ENCODE results near the gene C20orf144. TPM values are rescaled to one million over a fixed set of nuclear protein-coding genes. Genes with fewer than 3 reads are reported as not detected.

The C20orf144 gene
- total and polyA plus RNA-seq, 9 of the 15 experiments (the other 6 are each of a cell fraction or from before 2014, with no cell fraction given), result 0.04 to 0.23 (median 0.11) TPM; not detected in 2

DNA sequence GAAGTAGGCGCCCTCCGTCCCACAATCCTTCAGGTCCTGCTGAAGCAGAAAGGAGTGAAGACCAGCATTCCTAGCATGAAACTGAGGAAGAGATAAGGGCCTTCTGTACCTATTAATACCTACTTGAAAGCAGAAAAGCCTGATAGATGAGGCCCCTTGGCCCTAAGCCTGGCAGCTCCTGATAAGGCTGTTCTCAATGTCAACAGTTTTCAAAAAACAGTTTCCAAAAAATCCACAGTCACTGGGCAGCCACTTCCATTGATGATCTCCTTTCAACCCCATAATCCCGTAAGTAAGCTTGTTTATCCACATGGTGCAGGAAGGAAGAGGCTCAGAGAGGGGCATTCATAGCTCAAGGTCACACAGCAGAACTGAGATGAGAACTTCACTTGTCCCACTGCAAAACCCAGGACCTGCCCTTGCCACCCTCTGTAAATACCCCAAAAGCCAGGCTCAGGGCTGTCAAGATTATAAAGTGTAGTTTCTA lies 26.9 kb downstream of the C20orf144 start (continued):
- no peak for TF ChIP-seq KDM4B (IDR thresholded peaks at IDR 0.05; ENCODE audit: borderline replicate concordance in 2 of 2, low read depth in 1 of 2)
- TF ChIP-seq, protein P1, sequence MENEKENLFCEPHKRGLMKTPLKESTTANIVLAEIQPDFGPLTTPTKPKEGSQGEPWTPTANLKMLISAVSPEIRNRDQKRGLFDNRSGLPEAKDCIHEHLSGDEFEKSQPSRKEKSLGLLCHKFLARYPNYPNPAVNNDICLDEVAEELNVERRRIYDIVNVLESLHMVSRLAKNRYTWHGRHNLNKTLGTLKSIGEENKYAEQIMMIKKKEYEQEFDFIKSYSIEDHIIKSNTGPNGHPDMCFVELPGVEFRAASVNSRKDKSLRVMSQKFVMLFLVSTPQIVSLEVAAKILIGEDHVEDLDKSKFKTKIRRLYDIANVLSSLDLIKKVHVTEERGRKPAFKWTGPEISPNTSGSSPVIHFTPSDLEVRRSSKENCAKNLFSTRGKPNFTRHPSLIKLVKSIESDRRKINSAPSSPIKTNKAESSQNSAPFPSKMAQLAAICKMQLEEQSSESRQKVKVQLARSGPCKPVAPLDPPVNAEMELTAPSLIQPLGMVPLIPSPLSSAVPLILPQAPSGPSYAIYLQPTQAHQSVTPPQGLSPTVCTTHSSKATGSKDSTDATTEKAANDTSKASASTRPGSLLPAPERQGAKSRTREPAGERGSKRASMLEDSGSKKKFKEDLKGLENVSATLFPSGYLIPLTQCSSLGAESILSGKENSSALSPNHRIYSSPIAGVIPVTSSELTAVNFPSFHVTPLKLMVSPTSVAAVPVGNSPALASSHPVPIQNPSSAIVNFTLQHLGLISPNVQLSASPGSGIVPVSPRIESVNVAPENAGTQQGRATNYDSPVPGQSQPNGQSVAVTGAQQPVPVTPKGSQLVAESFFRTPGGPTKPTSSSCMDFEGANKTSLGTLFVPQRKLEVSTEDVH (IDR thresholded peaks at IDR 0.05; ENCODE audit: low read depth, partially characterized antibody), result no peak
- TF ChIP-seq TAF9B (IDR thresholded peaks at IDR 0.05; ENCODE audit: partially characterized antibody), result no peak
- no peak for TF ChIP-seq LARP7 (IDR thresholded peaks at IDR 0.05)
- TF ChIP-seq POLR2G (IDR thresholded peaks at IDR 0.05; ENCODE audit: low read depth, low read length), result no peak
- no peak for TF ChIP-seq HDAC6 (IDR thresholded peaks at IDR 0.05; ENCODE audit: low read depth, low read length)
- TF ChIP-seq GABPA (tag; conservative IDR thresholded peaks at IDR 0.05; ENCODE audit: low read depth), result no peak
- no peak for TF ChIP-seq ZZZ3 (IDR thresholded peaks at IDR 0.05)
- no peak for TF ChIP-seq ZNF282 (CRISPR knock-in tag; IDR thresholded peaks at IDR 0.05)
- no peak for TF ChIP-seq SUPT5H (IDR thresholded peaks at IDR 0.05)
- TF ChIP-seq KLF16 (IDR thresholded peaks at IDR 0.05), result peak; percentile 89
- no peak for TF ChIP-seq FUS (optimal IDR thresholded peaks at IDR 0.05; ENCODE audit: low read depth, low read length)
- no peak for TF ChIP-seq KLF10 (CRISPR knock-in tag; IDR thresholded peaks at IDR 0.05)
- TF ChIP-seq SNRNP70 (optimal IDR thresholded peaks at IDR 0.05; ENCODE audit: low read depth, low read length), result no peak
- TF ChIP-seq RAD21 (CRISPR knock-in tag; conservative IDR thresholded peaks at IDR 0.05 in 1 of 2, IDR thresholded peaks at IDR 0.05 in 1 of 2), result no peak
- TF ChIP-seq ZNF766 (CRISPR knock-in tag; conservative IDR thresholded peaks at IDR 0.05), result peak; percentile 83; the same call in 1 of the 2 replicates
- TF ChIP-seq FIP1L1 (IDR thresholded peaks at IDR 0.05; ENCODE audit: low read depth, low read length, poor library complexity, severe bottlenecking), result no peak
- 0 out of 2 replicates have a peak, but pooled peaks have one; percentile 62 for TF ChIP-seq HDGF (IDR thresholded peaks at IDR 0.05)
- no peak; a peak in 1 of 4 replicates for TF ChIP-seq MAZ (CRISPR knock-in tag; conservative IDR thresholded peaks at IDR 0.05 in 1 of 2, IDR thresholded peaks at IDR 0.05 in 1 of 2)
- TF ChIP-seq, protein P2, sequence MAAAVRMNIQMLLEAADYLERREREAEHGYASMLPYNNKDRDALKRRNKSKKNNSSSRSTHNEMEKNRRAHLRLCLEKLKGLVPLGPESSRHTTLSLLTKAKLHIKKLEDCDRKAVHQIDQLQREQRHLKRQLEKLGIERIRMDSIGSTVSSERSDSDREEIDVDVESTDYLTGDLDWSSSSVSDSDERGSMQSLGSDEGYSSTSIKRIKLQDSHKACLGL (CRISPR knock-in tag; IDR thresholded peaks at IDR 0.05; ENCODE audit: borderline replicate concordance, poor library complexity, severe bottlenecking), result no peak
- TF ChIP-seq SRSF9 (IDR thresholded peaks at IDR 0.05; ENCODE audit: borderline replicate concordance, low read depth, low read length), result no peak
- TF ChIP-seq IFI16 (CRISPR knock-in tag; IDR thresholded peaks at IDR 0.05), result no peak
- TF ChIP-seq ZNF124 (CRISPR knock-in tag; IDR thresholded peaks at IDR 0.05), result no peak
- no peak for TF ChIP-seq ZKSCAN1 (IDR thresholded peaks at IDR 0.05; ENCODE audit: low read depth, low read length)
- TF ChIP-seq RBM17 (IDR thresholded peaks at IDR 0.05; ENCODE audit: borderline replicate concordance, low read depth, low read length), result no peak
- TF ChIP-seq, protein P3, sequence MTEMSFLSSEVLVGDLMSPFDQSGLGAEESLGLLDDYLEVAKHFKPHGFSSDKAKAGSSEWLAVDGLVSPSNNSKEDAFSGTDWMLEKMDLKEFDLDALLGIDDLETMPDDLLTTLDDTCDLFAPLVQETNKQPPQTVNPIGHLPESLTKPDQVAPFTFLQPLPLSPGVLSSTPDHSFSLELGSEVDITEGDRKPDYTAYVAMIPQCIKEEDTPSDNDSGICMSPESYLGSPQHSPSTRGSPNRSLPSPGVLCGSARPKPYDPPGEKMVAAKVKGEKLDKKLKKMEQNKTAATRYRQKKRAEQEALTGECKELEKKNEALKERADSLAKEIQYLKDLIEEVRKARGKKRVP (CRISPR knock-in tag; IDR thresholded peaks at IDR 0.05), result no peak
- no peak for TF ChIP-seq ZNF134 (CRISPR knock-in tag; conservative IDR thresholded peaks at IDR 0.05)

Data from K562 (cell line).